GM19324 (cell line): ENCODE results near the gene MAG.

Experiments used
- ATAC-seq: cut with Tn5 transposase; IDR thresholded peaks from one replicate; pipeline ENCODE4 v1.9.1; 2021; ENCODE audit warnings: mild to moderate bottlenecking, moderate library complexity; ENCODE audit not compliant: unreplicated experiment, low FRiP score

MAG gene

DNA sequence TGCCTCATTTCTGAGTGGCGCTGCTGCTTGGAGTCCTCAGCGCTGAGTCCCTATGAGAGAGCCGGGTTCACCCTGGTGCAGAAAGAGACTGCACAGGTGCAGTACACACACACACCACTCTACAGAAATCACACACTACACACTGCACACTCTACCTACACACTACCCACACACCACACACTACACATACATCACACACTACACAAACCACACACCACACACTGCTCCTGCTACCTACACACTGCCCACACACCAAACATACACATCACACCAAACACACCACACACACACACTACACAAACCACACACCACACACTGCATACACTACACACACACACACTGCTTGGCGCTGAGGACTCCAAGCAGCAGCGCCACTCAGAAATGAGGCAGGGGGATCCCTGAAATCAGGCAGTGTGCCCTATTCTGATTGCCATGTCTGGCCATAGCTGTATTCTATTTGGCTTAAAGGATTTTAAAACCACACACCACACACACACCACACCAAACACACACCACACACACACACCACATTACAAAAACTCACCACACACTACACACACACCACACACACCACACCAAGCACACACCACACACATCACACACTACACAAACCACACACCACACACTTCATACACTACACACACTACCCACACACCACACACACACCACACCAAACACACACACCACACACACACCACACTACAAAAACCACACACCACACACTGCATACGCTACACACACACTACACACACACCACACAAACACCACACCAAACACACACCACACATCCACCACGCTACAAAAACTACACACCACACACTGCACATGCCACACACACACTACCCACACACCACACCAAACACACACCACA is 4.9 kb downstream of the MAG start:
- no peak for ATAC-seq

- no peak for ATAC-seq
Measured at GRCh38 chr19:35297515-35297848, 5.5 kb downstream of the MAG start.

GRCh38 chr19:35297922-35298321 is 6.0 kb downstream of the MAG start:
- ATAC-seq, result no peak

GRCh38 chr19:35298561-35298972 is 6.6 kb downstream of the MAG start:
- ATAC-seq, result no peak

GRCh38 chr19:35299523-35300338 is 7.8 kb downstream of the MAG start:
- no peak for ATAC-seq

- no peak for ATAC-seq
Measured at GRCh38 chr19:35300339-35300649, 8.3 kb downstream of the MAG start.

- no peak for ATAC-seq
Measured at GRCh38 chr19:35301961-35302360, 10.0 kb downstream of the MAG start.

DNA sequence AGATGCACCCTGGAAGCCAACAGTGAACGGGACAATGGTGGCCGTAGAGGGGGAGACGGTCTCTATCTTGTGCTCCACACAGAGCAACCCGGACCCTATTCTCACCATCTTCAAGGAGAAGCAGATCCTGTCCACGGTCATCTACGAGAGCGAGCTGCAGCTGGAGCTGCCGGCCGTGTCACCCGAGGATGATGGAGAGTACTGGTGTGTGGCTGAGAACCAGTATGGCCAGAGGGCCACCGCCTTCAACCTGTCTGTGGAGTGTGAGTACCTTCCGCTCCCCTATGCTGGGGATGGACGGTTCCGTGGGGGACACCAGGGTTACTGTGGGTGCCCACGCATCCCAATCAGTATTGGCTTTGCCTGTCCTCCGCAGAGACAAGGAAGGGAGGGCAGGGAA is 10.5 kb downstream of the MAG start:
- ATAC-seq, result no peak

DNA sequence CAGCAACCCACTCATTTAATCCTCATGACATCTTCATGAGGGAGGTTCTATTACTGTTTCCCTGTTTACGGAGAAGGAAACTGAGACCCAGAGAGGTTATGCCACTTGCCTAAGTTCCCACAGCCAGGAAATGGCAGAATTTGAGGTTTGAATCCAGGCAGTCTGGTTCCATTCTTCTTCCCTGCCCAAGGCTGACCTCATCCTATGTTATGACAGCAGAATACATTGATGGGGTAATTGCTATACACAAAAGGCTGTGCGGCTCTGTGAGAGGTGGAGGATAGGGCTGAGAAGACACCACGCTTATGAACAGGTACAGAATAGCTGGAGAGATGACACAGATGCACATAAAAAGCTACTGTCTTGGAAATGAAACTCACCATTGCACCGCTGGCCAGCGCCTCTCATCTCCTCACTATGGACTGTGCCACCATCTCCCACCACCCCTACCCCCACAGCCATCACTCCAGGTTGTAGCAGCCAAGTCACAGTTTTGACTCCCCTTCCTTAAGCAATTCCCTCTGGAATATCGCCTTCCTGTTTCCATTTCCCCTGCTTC is 11.5 kb downstream of the MAG start:
- ATAC-seq, result no peak

GRCh38 chr19:35304036-35304435 is 12.1 kb downstream of the MAG start:
- no peak for ATAC-seq

DNA sequence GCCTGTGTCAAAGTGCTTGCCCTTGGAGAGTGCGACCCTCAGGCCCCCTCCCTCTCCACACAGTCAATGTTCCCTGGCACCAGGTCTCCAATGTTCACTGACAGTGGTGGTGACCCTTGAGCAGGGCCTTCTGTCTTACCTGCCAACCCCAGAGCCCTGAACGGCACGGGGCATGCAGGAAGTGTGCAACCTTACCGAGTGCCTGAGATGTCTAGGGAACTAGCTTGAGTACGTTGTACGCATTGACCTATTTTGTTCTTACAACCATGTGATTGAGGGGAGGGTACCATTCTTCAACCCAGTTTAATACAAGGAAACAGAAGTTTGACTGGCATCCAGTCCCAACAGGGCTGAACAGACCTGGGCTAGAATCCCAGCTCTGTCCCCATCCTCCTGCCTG is 13.2 kb downstream of the MAG start:
- no peak for ATAC-seq

GRCh38 chr19:35306473-35307246 is 14.7 kb downstream of the MAG start:
- ATAC-seq, result no peak

DNA sequence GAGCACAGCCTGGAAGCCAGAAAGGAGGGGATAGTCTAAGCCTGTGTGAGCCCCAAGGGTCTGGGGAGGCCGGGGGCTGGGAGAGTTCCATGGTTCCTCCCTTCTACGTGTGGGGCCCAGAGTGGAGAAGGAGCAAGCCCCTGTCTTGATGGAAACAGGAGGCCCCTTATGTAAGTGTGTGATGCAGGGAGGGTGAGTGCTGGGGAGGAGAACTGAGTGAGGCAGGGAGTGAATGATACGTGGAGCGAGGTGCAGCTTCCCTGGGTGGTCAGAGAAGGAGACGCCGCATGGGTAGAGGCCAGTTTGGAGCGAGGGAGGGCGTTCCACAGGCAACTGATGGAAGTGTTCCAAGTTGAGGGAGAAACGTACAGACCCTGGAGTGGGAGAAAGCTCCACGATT is 16.0 kb downstream of the MAG start:
- ATAC-seq, result no peak

DNA sequence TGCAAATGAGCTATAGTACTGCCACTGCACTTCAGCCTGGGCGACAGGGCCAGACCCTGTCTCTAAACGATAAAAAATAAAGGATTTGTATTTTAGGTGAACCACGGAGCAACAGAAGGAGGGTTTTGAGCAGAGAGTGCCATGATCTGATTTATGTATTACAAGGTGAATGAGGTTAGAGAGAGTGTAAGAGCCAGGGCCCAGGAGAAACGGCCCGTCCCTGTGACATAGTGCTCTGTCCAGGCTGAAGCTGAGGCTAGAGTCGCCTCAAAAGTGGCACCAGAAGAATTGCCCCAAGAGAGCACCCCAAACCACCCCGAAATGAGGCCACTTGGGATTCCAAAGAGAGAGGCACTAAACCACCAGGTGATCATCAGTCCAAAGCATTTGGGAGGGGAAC is 16.9 kb downstream of the MAG start:
- no peak for ATAC-seq

DNA sequence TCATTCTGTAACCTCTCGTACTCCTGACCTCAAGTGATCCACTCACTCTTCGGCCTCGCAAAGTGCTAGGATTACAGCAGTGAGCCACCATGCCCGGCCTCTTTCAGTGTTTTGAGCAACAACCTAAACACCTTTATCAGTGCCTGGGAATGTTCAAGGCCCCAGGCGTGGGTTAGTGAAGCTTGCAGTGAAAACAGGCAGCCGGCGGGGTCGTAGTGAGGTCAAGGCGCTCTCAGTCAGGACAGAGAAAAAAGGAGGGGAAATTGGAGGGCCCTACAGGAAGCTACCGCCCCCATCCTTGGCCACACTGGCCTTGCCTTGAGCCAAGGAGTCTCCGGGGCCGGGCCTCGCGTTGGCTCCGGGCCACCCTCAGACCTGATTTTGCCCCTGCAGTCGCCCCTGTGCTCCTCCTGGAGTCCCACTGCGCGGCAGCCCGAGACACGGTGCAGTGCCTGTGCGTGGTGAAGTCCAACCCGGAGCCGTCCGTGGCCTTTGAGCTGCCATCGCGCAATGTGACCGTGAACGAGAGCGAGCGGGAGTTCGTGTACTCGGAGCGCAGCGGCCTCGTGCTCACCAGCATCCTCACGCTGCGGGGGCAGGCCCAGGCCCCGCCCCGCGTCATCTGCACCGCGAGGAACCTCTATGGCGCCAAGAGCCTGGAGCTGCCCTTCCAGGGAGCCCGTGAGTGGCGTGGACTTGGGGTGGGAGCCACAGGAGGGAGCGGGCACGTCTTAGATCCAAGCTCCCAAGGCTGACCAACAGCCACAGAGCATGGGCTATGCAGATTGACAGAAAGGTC is 17.7 kb downstream of the MAG start:
- no peak for ATAC-seq

DNA sequence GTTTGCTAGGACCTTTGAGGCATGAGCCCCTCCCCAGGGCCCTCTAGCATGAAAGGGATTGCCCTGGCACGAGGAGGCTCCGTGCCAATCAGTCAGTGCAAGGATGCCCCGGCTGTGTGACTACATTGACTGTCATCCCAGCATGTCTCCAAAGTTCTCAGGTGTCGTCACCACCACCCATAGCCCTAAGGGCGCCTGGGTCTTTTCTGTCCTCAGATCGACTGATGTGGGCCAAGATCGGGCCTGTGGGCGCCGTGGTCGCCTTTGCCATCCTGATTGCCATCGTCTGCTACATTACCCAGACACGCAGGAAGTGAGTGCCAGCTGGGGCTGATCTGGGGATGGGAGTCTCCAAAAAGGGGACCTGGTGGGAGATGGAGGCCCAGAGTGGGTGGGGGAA is 18.4 kb downstream of the MAG start:
- no peak for ATAC-seq

DNA sequence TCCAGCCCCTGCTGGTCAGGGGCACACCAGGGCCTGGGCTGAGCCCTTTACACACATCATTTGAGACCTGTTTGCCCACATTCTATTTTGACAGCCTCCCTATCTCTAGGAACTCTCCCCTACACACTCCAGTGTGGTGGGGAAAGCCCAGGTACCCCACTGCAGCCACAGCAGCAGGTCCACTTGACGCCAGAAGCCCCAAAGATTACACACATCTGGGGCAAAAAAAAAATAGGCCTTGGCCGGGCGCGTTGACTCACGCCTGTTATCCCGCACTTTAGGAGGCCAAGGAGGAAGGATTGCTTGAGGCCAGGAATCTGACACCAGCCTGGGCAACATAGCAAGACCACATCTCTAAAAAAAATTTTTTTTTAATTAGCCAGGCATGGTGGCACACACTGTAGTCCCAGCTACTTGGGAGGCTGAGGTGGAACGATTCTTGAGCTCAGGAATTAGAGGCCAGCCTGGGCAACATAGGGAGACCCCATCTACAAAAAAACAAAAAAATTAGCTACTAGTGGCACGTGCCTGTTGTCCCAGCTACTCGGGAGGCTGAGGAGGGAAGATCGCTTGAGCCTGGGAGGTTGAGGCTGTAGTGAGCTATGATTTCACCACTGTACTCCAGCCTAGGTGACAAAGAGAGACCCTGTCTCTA is 19.0 kb downstream of the MAG start:
- ATAC-seq, result no peak

DNA sequence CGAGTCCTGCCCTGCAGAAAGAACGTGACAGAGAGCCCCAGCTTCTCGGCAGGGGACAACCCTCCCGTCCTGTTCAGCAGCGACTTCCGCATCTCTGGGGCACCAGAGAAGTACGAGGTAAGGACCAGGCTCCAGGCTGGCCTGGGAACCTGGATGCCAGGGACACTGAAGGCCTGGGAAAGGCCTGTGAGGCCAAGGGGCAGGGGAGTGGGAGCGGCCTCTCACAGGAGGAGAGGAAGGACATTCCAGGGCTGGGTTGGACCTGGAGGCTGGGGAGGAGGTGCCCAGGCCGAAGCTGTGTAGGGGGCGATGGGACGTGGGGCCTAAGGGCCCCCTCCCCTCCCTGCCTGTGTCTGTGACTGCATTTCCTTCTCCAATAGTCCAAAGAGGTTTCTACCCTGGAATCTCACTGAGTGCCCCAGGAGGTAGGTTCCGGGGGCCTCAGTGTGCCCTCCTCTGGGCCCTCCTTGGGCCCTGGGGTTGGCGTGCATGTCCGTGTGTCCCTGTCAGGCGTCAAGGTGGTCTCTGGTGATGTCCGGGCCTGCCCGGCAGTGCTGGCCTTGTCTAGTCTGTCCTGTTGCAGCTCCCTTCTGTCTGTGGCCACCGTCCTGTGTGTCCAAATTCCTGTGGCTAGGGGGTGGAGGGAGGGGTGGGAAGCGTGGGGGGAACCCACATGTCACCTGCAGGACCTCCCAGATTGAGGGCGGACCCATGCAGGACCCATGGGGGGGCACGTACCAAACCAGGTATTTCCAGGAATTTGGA is 20.1 kb downstream of the MAG start:
- ATAC-seq, result no peak

DNA sequence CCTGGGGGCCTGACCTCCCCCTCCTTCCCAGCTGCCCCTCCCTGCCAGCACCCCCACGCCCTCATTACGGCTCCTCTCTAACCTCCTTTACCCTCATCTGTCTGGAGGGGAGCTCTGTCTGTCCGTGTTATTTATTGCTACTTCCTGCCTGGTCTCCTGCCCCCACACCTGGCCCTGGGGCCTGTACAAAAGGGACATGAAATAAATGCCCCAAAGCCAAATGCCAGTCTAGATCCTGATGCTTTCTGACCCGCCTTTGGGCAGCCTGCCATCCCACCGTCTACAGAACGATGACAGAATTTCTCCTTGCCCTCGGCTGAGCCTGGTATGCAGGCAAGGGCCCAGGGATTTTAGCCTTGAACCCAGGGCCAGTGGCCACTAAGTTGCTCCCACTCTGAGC is 21.6 kb downstream of the MAG start:
- ATAC-seq, result no peak
